GF-D8 (cell line): ENCODE results near the gene MBD2.
"Not testable (repeated sequence)": the region's sequence is repeated elsewhere in the genome, so short reads cannot be mapped to it uniquely, and the experiment has no call there.

Experiments
- DNase-seq: peaks from one replicate; lab custom pipeline; 2025; lab: John Stamatoyannopoulos, UW

MBD2 gene

GRCh38 chr18:54224379-54225014 is at the start of gene MBD2:
MBD2 (minus strand) TSS chr18:54224669; CDS start chr18:54224559, 110 bp downstream.
- DNase-seq, result peak; percentile 95

- peak; percentile 65 for DNase-seq
Measured at GRCh38 chr18:54269893-54270844, 45.7 kb upstream of the MBD2 start.

- no peak for DNase-seq
Measured at GRCh38 chr18:54268751-54269150, 44.3 kb upstream of the MBD2 start.

- DNase-seq, result no peak
Measured at GRCh38 chr18:54267701-54268100, 43.2 kb upstream of the MBD2 start.

GRCh38 chr18:54263904-54264336 is 39.5 kb upstream of the MBD2 start:
- DNase-seq, result no peak

- no peak for DNase-seq
Measured at GRCh38 chr18:54261894-54262293, 37.4 kb upstream of the MBD2 start.

- DNase-seq, result no peak
Measured at GRCh38 chr18:54260396-54261072, 36.1 kb upstream of the MBD2 start.

- DNase-seq, result not testable (repeated sequence)
Measured at GRCh38 chr18:54257818-54258217, 33.3 kb upstream of the MBD2 start.

GRCh38 chr18:54257015-54257414 is 32.5 kb upstream of the MBD2 start:
- DNase-seq, result peak; percentile 27

- no peak for DNase-seq
Measured at GRCh38 chr18:54255141-54255540, 30.7 kb upstream of the MBD2 start.

GRCh38 chr18:54254265-54254758 is 29.8 kb upstream of the MBD2 start:
- DNase-seq, result no peak

GRCh38 chr18:54251606-54252390 is 27.3 kb upstream of the MBD2 start:
- no peak for DNase-seq

GRCh38 chr18:54250846-54251261 is 26.4 kb upstream of the MBD2 start:
- no peak for DNase-seq

GRCh38 chr18:54247511-54248175 is 23.2 kb upstream of the MBD2 start:
- no peak for DNase-seq

- DNase-seq, result no peak
Measured at GRCh38 chr18:54242327-54242726, 17.9 kb upstream of the MBD2 start.

- no peak for DNase-seq
Measured at GRCh38 chr18:54241483-54241882, 17.0 kb upstream of the MBD2 start.

GRCh38 chr18:54240629-54241107 is 16.2 kb upstream of the MBD2 start:
- DNase-seq, result peak; percentile 54

- DNase-seq, result no peak
Measured at GRCh38 chr18:54239601-54240000, 15.1 kb upstream of the MBD2 start.

GRCh38 chr18:54239091-54239490 is 14.6 kb upstream of the MBD2 start:
- DNase-seq, result no peak

- no peak for DNase-seq
Measured at GRCh38 chr18:54238173-54238936, 13.9 kb upstream of the MBD2 start.
